Upper lobe of left lung (tissue), 6 donors: ENCODE measurements around the gene GPR27. TPM values are rescaled to one million over a fixed set of nuclear protein-coding genes. Genes with fewer than 3 reads are reported as not detected.
A peak's percentile ranks its signal among the peaks of the same experiment; 100 is the strongest.

Experiments used
- ATAC-seq, 2 donors: fragments of 200-7000 bp; cut with Tn5 transposase; one replicate each; pipeline ENCODE4 v1.9.1; 2022; ENCODE audit warnings: mild to moderate bottlenecking in 2 of 2, moderate library complexity in 2 of 2; ENCODE audit not compliant: low FRiP score in 2 of 2
- DNase-seq, 2 donors: peaks; one replicate each; pipeline ENCODE4 v3.0.0-alpha.2; 2019 to 2020
- H3K27ac ChIP-seq, 4 donors: fragments of 200-600 bp; sonication (generic); one replicate each; pipeline ENCODE4 v1.5.1; 2016 to 2019
- H3K27me3 ChIP-seq, 4 donors: fragments of 200-600 bp; sonication (generic); one replicate each; pipeline ENCODE4 v1.5.1; 2017 to 2019
- H3K36me3 ChIP-seq, 4 donors: fragments of 200-600 bp; sonication (generic); one replicate each; pipeline ENCODE4 v1.5.1; 2016 to 2019
- H3K4me1 ChIP-seq, 4 donors: fragments of 200-600 bp; sonication (generic); one replicate each; pipeline ENCODE4 v1.5.1; 2018 to 2019
- H3K4me3 ChIP-seq, 4 donors: fragments of 200-600 bp; sonication (generic); one replicate each; pipeline ENCODE4 v1.5.1; 2017 to 2019; ENCODE audit warnings: mild to moderate bottlenecking in 2 of 4, moderate library complexity in 1 of 4
- H3K9me3 ChIP-seq, 4 donors: fragments of 200-600 bp; sonication (generic); one replicate each; pipeline ENCODE4 v1.5.1; 2018 to 2019
- CTCF ChIP-seq, 6 experiments: fragments of 450-650 bp in 4 of 6; fragments of 200-600 bp in 2 of 6; sonication (generic) in 2 of 6; IDR thresholded peaks; one replicate each; pipeline ENCODE4 v1.5.1; 2016 to 2019; ENCODE audit warnings: antibody characterized with exemption in 6 of 6
- EP300 ChIP-seq, 4 donors: sonication (generic); formaldehyde crosslinking; IDR thresholded peaks; one replicate each; pipeline ENCODE4 v1.5.1; 2017; ENCODE audit warnings: antibody characterized with exemption in 4 of 4, control low read depth in 2 of 4
- POLR2A ChIP-seq, 4 donors: fragments of 450-650 bp; IDR thresholded peaks; one replicate each; pipeline ENCODE4 v1.5.1; 2016 to 2017; ENCODE audit warnings: antibody characterized with exemption in 4 of 4, mild to moderate bottlenecking in 2 of 4
- POLR2AphosphoS5 ChIP-seq, 2 donors: sonication (generic); formaldehyde crosslinking; IDR thresholded peaks; one replicate each; pipeline ENCODE4 v1.5.1; 2017; ENCODE audit warnings: antibody characterized with exemption in 2 of 2
- WGBS, 2 donors: methylation state at CpG; one replicate each; pipeline ENCODE4 v1.1.5; 2017 to 2018; 5-methylcytosine and 5-hydroxymethylcytosine counted together
- total RNA-seq, 6 donors: library from RNA; depleted of rRNA in 4 of 6; stranded (reverse); fragments of >200 nt in 4 of 6; gene quantifications; one replicate each; pipeline versions ENCODE4 v1.1.0 to v1.2.1, GENCODE V29; 2016 to 2021
- donor health status: DM: no; HTN: no; CAD: no; lungs with moderate emphysema.
- donor health status: DM: no; HTN: yes; CAD: no; lungs with severe emphysema.

GPR27 gene
- total RNA-seq, 6 donors from 2014 or later, result 0.39 to 4.4 (median 1.3) TPM; not detected in 1

GRCh38 chr3:71742621-71743020 is 11.0 kb upstream of the GPR27 start:
- DNase-seq, result no peak
- Histone ChIP-seq H3K27ac (no peak overlapping the region), H3K4me3 (no peak overlapping the region), H3K4me1 (no peaks in the 10 kb centered on the region), H3K36me3 (no peaks in the 10 kb centered on the region), H3K27me3 (no peaks in the 10 kb centered on the region), H3K9me3 (peaks cover 16 to 24% (median 19%) of the 10 kb centered on the region in 4 donors)
- 95 to 100% methylated on average over 1 of the region's 1 CpG for WGBS, 2 donors
- no peak for TF ChIP-seq POLR2AphosphoS5 (IDR thresholded peaks at IDR 0.05)
- no peak for TF ChIP-seq CTCF (IDR thresholded peaks at IDR 0.05)
- no peak for TF ChIP-seq POLR2A (IDR thresholded peaks at IDR 0.05)
- no peak for ATAC-seq

GRCh38 chr3:71744738-71745137 is 8.9 kb upstream of the GPR27 start:
- Histone ChIP-seq H3K27ac (no peak overlapping the region), H3K4me3 (no peak overlapping the region), H3K9me3 (peaks cover 15 to 24% (median 18%) of the 10 kb centered on the region in 4 donors), H3K27me3 (no peaks in the 10 kb centered on the region), H3K4me1 (no peaks in the 10 kb centered on the region), H3K36me3 (no peaks in the 10 kb centered on the region)
- 82 to 84% methylated on average over 3 of the region's 3 CpGs for WGBS, 2 donors
- DNase-seq (no peak), ATAC-seq (no peak)
- no peak for TF ChIP-seq CTCF (IDR thresholded peaks at IDR 0.05)
- TF ChIP-seq POLR2AphosphoS5 (IDR thresholded peaks at IDR 0.05), result no peak
- TF ChIP-seq EP300 (IDR thresholded peaks at IDR 0.05), result no peak
- TF ChIP-seq POLR2A (IDR thresholded peaks at IDR 0.05), result no peak

GRCh38 chr3:71751602-71752001 is 2.1 kb upstream of the GPR27 start:
- H3K9me3 ChIP-seq, result no peaks in the 10 kb centered on the region
- peaks cover 0 to 25% (median 7%) of the 10 kb centered on the region in 4 donors for H3K4me1 ChIP-seq
- no peak overlapping the region for H3K4me3 ChIP-seq
- WGBS, 2 donors, result 87 to 89% methylated on average over 4 of the region's 4 CpGs
- TF ChIP-seq CTCF (IDR thresholded peaks at IDR 0.05) (no peak), POLR2AphosphoS5 (IDR thresholded peaks at IDR 0.05) (no peak), EP300 (IDR thresholded peaks at IDR 0.05) (no peak), POLR2A (IDR thresholded peaks at IDR 0.05) (no peak)
- H3K27ac ChIP-seq, result no peak overlapping the region
- H3K36me3 ChIP-seq, result no peaks in the 10 kb centered on the region
- H3K27me3 ChIP-seq, result peaks cover 0 to 14% (median 0%) of the 10 kb centered on the region in 4 donors
- DNase-seq (no peak), ATAC-seq (no peak)

- Histone ChIP-seq H3K27ac (peak overlapping the region in 1 of 4 donors; percentile 79), H3K9me3 (no peaks in the 10 kb centered on the region), H3K36me3 (no peaks in the 10 kb centered on the region), H3K4me3 (peak overlapping the region in 3 of 4 donors; percentile 58 to 66 (median 60)), H3K27me3 (peaks cover 0 to 14% (median 0%) of the 10 kb centered on the region in 4 donors), H3K4me1 (peaks cover 0 to 25% (median 7%) of the 10 kb centered on the region in 4 donors)
- WGBS, 2 donors, result 23 to 32% methylated on average over 6 to 26 of the region's 68 CpGs
- TF ChIP-seq EP300 (IDR thresholded peaks at IDR 0.05), result no peak
- TF ChIP-seq CTCF (IDR thresholded peaks at IDR 0.05), result no peak
- no peak for TF ChIP-seq POLR2A (IDR thresholded peaks at IDR 0.05)
- no peak for TF ChIP-seq POLR2AphosphoS5 (IDR thresholded peaks at IDR 0.05)
- ATAC-seq (no peak), DNase-seq (peak in 1 of 2 donors; percentile 79)
Measured at GRCh38 chr3:71752831-71753700, 589 bp upstream of the GPR27 start.
